ENCODE data around the gene ZNF154. TPM values are rescaled to one million over a fixed set of nuclear protein-coding genes. Genes with fewer than 3 reads are reported as not detected.

The ZNF154 gene
- total RNA-seq, 1 experiment from 2014 or later = 20.0 TPM

DNA sequence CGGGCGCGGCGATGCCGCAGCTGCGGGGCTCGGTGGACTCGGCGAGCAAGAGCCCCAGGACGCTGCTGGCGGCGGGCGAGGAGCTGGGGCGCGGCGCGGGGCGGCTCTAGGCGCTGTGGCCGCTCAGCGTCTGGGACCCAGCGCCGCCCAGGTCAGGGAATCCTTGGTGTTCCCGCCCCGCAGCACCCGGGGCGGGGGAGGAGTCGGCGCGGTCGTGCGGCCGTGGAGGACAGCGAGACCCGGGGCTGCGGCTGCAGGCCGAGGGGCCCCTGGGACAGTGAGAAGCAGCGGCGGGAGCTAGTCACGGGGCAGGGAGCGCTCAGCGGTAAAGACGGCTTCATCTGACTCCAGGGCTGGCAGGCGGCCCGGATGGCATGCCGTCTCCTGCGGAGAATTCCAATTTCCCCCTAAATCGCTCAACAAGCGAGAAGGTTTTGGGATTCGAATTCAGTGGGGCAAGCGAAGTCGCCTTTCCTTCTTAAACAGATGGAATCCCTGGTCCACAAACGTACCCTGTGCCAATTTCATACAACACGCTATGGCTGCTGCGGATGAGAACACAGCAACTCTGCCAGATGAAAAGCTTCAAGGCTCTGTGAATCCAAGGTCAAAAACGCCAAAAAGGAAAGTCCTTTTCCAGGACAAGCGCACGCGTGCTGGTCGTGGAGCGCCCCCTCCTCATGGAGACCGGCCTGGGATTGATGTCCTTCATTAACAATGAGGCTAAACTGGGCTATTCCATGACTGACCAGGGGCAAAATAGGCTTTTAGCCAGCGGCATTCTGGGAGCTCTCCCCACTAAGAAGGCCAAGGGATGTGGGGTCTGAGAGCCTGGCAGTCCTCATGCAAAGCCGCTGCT is 44.5 kb downstream of the ZNF154 start:
- peaks cover 15% of the 10 kb centered on the region for H3K4me1 Mint-ChIP-seq
- ATAC-seq (peak; percentile 85), DNase-seq (ENCODE audit: low spot score) (peak; percentile 67)
- H3K9me3 Mint-ChIP-seq = no peaks in the 10 kb centered on the region
- no peak overlapping the region for H3K27ac Mint-ChIP-seq
- H3K36me3 Mint-ChIP-seq = no peaks in the 10 kb centered on the region
- H3K27me3 Mint-ChIP-seq (ENCODE audit: low read depth) = peaks cover 20% of the 10 kb centered on the region
- peak overlapping the region; percentile 86 for H3K4me3 Mint-ChIP-seq
- ChIA-PET CTCF (interaction anchor here (0.6 to 2.6 kb wide), 10 partner anchors 10 to 391 kb away, joined by 3 to 19 read pairs (median 3); partner anchors contain the start of gene ZNF551), POLR2A (interaction anchor here (1.1 to 2.4 kb wide), 7 partner anchors 12 to 395 kb away, joined by 3 to 19 read pairs (median 4); partner anchors contain the start of genes ZNF134, ZNF135, ZNF154 and ZNF551)
- TF ChIP-seq SP1 (CRISPR knock-in tag; conservative IDR thresholded peaks at IDR 0.05) = 0 out of 2 replicates have a peak, but pooled peaks have one; percentile 25
- no peak for TF ChIP-seq CREM (CRISPR knock-in tag; IDR thresholded peaks at IDR 0.05)
- peak; percentile 39; the same call in 1 of the 2 replicates for TF ChIP-seq TEAD1 (CRISPR knock-in tag; IDR thresholded peaks at IDR 0.05)
- no peak for TF ChIP-seq ELF4 (CRISPR knock-in tag; IDR thresholded peaks at IDR 0.05; ENCODE audit: low read depth)
- 0 out of 2 replicates have a peak, but pooled peaks have one; percentile 12 for TF ChIP-seq ZNF317 (CRISPR knock-in tag; IDR thresholded peaks at IDR 0.05; ENCODE audit: borderline replicate concordance, low read depth)
- TF ChIP-seq ZNF263 (CRISPR knock-in tag; IDR thresholded peaks at IDR 0.05; ENCODE audit: low read depth) = no peak
- TF ChIP-seq SMAD4 (CRISPR knock-in tag; IDR thresholded peaks at IDR 0.05) = no peak
- TF ChIP-seq NR3C1 (CRISPR knock-in tag; conservative IDR thresholded peaks at IDR 0.05; ENCODE audit: low read depth) = 0 out of 2 replicates have a peak, but pooled peaks have one; percentile 26
- 0 out of 2 replicates have a peak, but pooled peaks have one; percentile 27 for TF ChIP-seq CREB1 (CRISPR knock-in tag; IDR thresholded peaks at IDR 0.05)
- TF ChIP-seq, protein P1, sequence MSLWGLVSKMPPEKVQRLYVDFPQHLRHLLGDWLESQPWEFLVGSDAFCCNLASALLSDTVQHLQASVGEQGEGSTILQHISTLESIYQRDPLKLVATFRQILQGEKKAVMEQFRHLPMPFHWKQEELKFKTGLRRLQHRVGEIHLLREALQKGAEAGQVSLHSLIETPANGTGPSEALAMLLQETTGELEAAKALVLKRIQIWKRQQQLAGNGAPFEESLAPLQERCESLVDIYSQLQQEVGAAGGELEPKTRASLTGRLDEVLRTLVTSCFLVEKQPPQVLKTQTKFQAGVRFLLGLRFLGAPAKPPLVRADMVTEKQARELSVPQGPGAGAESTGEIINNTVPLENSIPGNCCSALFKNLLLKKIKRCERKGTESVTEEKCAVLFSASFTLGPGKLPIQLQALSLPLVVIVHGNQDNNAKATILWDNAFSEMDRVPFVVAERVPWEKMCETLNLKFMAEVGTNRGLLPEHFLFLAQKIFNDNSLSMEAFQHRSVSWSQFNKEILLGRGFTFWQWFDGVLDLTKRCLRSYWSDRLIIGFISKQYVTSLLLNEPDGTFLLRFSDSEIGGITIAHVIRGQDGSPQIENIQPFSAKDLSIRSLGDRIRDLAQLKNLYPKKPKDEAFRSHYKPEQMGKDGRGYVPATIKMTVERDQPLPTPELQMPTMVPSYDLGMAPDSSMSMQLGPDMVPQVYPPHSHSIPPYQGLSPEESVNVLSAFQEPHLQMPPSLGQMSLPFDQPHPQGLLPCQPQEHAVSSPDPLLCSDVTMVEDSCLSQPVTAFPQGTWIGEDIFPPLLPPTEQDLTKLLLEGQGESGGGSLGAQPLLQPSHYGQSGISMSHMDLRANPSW (CRISPR knock-in tag; conservative IDR thresholded peaks at IDR 0.05; ENCODE audit: low read depth) = 0 out of 2 replicates have a peak, but pooled peaks have one; percentile 72
- TF ChIP-seq TP53 (CRISPR knock-in tag; IDR thresholded peaks at IDR 0.05) = peak; percentile 84; the same call in 1 of the 2 replicates
- TF ChIP-seq, protein P2, sequence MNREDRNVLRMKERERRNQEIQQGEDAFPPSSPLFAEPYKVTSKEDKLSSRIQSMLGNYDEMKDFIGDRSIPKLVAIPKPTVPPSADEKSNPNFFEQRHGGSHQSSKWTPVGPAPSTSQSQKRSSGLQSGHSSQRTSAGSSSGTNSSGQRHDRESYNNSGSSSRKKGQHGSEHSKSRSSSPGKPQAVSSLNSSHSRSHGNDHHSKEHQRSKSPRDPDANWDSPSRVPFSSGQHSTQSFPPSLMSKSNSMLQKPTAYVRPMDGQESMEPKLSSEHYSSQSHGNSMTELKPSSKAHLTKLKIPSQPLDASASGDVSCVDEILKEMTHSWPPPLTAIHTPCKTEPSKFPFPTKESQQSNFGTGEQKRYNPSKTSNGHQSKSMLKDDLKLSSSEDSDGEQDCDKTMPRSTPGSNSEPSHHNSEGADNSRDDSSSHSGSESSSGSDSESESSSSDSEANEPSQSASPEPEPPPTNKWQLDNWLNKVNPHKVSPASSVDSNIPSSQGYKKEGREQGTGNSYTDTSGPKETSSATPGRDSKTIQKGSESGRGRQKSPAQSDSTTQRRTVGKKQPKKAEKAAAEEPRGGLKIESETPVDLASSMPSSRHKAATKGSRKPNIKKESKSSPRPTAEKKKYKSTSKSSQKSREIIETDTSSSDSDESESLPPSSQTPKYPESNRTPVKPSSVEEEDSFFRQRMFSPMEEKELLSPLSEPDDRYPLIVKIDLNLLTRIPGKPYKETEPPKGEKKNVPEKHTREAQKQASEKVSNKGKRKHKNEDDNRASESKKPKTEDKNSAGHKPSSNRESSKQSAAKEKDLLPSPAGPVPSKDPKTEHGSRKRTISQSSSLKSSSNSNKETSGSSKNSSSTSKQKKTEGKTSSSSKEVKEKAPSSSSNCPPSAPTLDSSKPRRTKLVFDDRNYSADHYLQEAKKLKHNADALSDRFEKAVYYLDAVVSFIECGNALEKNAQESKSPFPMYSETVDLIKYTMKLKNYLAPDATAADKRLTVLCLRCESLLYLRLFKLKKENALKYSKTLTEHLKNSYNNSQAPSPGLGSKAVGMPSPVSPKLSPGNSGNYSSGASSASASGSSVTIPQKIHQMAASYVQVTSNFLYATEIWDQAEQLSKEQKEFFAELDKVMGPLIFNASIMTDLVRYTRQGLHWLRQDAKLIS (CRISPR knock-in tag; IDR thresholded peaks at IDR 0.05; ENCODE audit: borderline replicate concordance) = peak; percentile 68; the same call in 1 of the 2 replicates
- TF ChIP-seq CBFB (CRISPR knock-in tag; IDR thresholded peaks at IDR 0.05; ENCODE audit: low read depth) = 0 out of 2 replicates have a peak, but pooled peaks have one; percentile 47
- TF ChIP-seq, protein P3, sequence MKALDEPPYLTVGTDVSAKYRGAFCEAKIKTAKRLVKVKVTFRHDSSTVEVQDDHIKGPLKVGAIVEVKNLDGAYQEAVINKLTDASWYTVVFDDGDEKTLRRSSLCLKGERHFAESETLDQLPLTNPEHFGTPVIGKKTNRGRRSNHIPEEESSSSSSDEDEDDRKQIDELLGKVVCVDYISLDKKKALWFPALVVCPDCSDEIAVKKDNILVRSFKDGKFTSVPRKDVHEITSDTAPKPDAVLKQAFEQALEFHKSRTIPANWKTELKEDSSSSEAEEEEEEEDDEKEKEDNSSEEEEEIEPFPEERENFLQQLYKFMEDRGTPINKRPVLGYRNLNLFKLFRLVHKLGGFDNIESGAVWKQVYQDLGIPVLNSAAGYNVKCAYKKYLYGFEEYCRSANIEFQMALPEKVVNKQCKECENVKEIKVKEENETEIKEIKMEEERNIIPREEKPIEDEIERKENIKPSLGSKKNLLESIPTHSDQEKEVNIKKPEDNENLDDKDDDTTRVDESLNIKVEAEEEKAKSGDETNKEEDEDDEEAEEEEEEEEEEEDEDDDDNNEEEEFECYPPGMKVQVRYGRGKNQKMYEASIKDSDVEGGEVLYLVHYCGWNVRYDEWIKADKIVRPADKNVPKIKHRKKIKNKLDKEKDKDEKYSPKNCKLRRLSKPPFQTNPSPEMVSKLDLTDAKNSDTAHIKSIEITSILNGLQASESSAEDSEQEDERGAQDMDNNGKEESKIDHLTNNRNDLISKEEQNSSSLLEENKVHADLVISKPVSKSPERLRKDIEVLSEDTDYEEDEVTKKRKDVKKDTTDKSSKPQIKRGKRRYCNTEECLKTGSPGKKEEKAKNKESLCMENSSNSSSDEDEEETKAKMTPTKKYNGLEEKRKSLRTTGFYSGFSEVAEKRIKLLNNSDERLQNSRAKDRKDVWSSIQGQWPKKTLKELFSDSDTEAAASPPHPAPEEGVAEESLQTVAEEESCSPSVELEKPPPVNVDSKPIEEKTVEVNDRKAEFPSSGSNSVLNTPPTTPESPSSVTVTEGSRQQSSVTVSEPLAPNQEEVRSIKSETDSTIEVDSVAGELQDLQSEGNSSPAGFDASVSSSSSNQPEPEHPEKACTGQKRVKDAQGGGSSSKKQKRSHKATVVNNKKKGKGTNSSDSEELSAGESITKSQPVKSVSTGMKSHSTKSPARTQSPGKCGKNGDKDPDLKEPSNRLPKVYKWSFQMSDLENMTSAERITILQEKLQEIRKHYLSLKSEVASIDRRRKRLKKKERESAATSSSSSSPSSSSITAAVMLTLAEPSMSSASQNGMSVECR (CRISPR knock-in tag; IDR thresholded peaks at IDR 0.05; ENCODE audit: borderline replicate concordance) = peak; percentile 23; the same call in 1 of the 2 replicates
- no peak for TF ChIP-seq GRHL2 (CRISPR knock-in tag; IDR thresholded peaks at IDR 0.05; ENCODE audit: insufficient replicate concordance, severe bottlenecking)
- TF ChIP-seq MXD4 (CRISPR knock-in tag; IDR thresholded peaks at IDR 0.05; ENCODE audit: borderline replicate concordance) = no peak
- TF ChIP-seq, protein P4, sequence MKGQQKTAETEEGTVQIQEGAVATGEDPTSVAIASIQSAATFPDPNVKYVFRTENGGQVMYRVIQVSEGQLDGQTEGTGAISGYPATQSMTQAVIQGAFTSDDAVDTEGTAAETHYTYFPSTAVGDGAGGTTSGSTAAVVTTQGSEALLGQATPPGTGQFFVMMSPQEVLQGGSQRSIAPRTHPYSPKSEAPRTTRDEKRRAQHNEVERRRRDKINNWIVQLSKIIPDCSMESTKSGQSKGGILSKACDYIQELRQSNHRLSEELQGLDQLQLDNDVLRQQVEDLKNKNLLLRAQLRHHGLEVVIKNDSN (CRISPR knock-in tag; IDR thresholded peaks at IDR 0.05) = peak; percentile 39; the same call in 1 of the 2 replicates
- TF ChIP-seq, protein P5, sequence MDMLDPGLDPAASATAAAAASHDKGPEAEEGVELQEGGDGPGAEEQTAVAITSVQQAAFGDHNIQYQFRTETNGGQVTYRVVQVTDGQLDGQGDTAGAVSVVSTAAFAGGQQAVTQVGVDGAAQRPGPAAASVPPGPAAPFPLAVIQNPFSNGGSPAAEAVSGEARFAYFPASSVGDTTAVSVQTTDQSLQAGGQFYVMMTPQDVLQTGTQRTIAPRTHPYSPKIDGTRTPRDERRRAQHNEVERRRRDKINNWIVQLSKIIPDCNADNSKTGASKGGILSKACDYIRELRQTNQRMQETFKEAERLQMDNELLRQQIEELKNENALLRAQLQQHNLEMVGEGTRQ (CRISPR knock-in tag; IDR thresholded peaks at IDR 0.05) = peak; percentile 33; the same call in 1 of the 2 replicates
- TF ChIP-seq, protein P6, sequence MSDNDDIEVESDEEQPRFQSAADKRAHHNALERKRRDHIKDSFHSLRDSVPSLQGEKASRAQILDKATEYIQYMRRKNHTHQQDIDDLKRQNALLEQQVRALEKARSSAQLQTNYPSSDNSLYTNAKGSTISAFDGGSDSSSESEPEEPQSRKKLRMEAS (CRISPR knock-in tag; IDR thresholded peaks at IDR 0.05) = peak; percentile 29
- TF ChIP-seq, protein P7, sequence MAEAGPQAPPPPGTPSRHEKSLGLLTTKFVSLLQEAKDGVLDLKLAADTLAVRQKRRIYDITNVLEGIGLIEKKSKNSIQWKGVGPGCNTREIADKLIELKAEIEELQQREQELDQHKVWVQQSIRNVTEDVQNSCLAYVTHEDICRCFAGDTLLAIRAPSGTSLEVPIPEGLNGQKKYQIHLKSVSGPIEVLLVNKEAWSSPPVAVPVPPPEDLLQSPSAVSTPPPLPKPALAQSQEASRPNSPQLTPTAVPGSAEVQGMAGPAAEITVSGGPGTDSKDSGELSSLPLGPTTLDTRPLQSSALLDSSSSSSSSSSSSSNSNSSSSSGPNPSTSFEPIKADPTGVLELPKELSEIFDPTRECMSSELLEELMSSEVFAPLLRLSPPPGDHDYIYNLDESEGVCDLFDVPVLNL (CRISPR knock-in tag; IDR thresholded peaks at IDR 0.05; ENCODE audit: borderline replicate concordance, low read depth) = 0 out of 2 replicates have a peak, but pooled peaks have one; percentile 60
